Measurements from ENCODE around the gene LCN10.
"Not testable (repeated sequence)": the region's sequence is repeated elsewhere in the genome, so short reads cannot be mapped to it uniquely, and the experiment has no call there.

LCN10 gene

DNA sequence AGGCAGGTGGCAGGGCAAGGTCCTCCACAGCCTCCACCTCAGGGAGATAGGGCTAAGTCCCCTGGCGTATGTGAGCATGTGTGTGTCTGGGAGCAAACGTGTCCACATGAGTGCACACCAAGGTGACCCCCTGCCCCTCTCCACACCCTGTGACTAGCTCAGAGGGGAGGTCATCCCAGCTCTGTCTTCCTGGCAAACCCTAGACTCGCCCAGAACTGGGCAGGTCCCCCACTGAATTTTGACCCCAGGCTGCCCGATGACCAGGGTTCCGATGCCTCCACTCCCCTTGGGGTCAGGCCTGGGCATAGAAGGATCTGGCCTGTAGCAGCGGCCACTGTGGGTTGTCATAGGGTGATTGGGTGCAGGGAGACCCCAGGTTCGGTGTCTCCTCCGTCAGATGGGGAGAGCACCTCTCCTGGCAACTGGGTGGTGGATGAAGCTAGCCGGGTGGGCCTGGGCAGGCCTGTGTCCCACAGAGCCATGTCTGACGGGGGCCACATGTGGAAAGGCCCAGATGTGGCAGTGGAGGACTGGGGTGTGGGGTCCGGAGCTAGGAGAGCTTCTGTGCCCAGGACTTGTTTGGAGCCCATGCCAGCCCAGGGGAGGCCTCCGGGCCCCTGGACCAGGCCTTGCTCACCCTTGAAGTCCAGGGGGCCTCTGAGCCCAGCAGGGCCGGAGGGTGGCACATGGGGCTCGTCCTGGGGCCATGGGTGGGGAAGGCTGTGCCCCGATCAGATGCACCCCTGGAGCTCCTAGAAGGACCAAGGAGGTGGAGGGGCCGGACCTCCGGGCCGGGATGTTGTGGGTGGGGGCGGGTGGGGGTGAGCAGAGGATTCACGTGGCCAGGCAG, 24.2 kb downstream of the LCN10 start:
- DNase-seq: no peak

DNA sequence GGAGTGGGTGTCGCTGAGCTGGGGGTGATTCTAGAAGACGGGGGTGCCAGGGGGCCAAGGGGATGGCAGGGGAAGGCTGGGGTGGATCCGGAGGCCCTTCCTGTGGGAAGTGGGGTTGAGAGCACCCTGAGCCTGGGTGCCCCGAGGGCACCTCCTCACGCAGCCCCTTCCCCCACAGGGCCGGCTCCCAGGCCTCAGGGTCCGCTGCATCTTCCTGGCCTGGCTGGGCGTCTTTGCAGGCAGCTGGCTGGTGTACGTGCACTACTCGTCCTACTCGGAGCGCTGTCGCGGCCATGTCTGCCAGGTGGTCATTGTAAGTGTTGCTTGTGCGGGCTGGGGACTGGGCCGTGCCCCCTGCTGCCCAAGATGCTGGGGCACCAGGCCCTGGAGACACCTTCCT, 25.3 kb downstream of the LCN10 start:
- DNase-seq: no peak

DNA sequence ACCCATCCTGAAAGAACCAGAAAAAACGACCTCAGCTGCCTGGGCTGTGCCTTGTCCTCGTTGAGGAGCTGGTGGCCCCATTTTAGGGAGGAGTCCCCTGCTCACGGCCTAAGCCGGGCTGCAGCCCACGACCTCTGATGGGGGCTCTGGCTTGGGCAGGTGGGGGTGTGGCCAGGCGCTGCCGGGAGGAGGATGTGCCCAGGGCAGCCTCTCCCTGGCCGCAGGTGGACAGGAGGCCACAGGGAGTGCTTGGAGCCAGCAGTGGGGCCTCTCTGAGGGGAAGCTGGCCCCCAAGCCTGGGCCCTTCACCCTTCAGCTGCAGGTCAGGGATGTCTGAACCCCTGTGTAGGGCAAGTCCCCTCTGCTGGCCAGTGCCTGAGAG, 27.9 kb downstream of the LCN10 start:
- no peak for DNase-seq

DNA sequence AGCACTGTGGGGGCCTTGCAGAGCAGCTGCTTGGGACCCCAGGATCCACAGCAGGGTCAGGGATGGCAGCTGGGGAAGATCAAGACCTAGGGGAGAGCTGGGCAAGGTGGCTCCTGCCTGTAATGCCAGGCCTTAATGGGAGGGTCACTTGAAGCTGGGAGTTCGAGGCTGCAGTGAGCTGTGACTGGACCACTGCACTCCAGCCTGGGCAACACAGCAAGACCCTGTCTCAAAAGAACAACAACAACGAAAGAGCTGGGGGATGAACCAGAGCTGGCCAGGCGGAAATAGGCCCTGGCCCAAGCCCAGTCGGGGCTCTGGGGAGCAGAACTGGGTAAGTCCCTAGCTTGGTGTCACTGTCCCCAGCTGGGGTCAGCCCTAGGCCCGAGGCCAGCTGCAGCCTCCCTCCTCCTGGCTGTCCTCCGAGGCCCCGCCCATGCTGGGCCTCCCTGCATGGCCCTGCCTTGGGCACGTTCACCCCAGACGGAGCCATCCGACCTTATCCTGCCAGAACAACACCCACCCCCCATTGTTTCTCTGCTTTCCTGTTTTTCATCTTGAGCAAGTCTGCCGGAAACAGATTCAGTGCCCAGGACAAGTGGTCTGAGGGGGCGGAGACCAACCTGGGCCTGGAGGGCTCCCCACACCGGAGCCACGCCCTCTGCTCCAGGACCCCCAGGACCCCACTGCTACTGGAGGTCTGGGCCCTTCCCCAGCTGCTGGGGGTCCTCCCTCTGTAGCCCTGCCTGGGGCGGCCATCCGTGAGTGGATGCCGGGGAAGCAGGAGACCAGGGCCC, 28.4 kb downstream of the LCN10 start:
- peak in 1 of 2 donors; percentile 83 for DNase-seq

DNA sequence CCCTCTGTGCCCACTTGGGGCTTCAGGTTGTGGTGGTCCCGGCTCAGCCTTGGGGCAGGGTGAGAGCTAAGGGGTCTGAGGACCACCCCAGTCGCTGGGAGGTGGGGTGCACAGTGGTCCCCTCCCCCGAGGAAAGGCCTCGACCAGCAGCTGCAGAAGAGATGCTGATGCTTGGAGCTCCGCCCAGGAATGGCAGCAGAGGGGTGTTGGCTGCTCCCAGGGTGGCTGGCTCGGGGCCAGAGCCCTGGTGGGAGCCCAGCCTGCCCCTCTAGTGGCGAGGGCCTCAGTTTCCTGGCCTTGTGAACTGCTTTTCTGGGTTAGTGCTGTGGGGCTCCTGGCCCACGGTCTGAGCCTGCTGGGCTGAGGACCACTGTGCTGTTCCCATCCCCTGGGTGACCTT, 29.2 kb downstream of the LCN10 start:
- DNase-seq: no peak

DNA sequence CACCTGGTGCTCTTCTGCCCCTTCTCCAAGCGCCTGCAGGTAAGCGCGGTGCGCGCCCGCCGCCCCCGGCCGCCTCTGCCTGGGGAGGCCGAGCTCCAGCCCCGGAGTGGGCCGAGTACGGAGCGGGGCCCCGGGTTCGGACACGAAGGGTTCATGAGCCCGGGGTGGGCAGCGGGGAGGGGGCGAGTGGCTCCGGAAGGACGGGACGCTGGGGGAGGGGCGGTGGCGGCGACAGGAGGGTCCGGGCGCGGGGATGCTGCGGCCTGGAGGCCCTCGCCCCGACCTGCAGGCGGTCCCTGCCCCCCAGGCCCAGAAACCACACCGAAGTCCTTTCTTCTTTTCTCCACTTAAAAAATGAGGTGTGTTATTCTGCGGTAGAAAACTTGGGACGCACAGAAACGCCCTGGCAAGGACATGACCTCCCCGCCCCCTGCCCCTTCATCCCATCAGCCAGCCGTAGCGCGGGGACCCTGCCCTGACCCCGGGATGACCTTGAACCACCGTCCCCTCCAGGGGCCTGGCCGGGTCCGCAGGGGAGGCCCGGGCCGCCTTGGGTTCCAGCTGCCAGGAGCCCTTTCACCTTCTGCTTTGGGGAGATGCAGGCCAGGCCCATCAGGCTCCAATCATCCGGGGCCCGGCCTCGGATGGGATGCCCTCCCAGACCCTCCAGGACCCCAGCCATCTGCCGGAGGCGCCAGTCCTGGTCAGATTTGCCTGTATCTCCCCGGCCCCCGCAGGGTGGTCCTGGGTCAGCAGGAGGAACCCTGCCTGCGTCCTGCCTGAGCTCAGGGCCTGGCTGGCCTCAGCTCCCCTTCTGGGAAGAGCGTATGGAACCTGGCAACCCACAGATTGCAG, 29.8 kb downstream of the LCN10 start:
- no peak for DNase-seq

DNA sequence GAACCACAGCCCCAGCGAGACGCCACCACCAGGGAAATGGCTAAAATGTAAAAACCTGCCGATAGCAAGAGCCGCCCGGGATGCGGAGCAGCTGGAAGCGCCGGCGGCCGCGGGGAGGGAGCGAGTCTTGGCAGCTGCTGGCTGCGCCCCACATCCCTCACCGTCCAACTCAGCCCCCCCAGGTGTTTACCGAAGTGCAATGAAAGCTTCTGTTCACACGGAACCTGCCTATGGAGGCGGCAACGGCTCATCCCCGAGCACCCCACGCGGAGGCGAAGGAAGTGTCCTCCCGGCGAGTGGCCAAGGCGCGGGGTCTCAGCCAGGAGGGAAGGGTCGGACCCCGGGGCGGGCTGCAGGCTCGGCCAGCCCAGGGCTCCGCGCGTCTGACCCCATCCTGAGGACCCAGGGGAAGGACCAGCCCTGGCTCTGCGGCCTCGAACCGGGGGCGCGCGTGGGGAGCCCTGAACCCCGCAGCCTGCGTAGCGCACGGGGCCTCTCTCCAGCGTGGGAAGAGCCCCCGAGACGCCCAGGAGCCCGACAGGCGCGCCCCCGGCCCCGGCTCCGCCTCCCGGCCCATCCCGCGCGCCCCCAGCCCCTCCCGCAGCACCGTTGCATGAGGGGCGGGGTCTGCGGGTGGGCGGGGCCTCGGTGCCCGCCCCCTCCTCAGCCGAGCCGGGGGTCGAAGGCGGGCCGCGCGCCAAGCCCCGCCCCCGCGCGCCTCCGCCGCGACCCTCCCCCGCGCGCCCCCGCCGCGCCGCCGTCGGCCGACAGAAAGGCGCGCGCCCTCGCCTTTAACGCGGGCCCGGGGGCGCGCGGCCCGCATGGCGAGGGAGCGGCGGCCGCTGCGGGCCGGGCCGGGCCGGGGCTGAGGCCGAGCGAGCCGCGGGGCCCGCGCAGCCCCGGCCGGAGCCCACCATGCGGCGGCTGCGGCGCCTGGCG, 30.7 kb downstream of the LCN10 start, which contains the start of gene DIPK1B:
Gene DIPK1B, plus strand, starts transcription at position 822 of the 939 bp plus-strand sequence. Its CDS starts 94 bp downstream, at position 916.
- peak in 1 of 2 donors; percentile 22 for DNase-seq

DNA sequence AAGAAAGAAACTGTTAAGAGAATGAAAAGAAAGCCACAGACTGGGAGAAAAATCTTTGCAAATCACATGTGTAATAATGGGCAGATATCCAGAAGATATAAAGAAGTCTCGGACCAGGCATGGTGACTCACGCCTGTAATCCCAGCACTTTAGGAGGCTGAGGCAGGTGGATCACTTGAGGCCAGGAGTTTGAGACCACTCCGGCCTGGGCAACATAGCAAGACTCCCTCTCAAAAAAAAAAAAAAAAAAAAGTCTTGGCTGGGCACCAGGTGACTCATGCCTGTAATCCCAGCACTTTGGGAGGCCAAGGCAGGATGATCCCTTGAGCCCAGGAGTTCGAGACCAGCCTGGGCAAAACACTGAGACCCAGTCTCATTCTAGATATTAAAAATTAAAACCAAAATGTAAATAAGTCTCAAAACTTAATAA, 31.5 kb downstream of the LCN10 start:
- not testable (repeated sequence) for DNase-seq

DNA sequence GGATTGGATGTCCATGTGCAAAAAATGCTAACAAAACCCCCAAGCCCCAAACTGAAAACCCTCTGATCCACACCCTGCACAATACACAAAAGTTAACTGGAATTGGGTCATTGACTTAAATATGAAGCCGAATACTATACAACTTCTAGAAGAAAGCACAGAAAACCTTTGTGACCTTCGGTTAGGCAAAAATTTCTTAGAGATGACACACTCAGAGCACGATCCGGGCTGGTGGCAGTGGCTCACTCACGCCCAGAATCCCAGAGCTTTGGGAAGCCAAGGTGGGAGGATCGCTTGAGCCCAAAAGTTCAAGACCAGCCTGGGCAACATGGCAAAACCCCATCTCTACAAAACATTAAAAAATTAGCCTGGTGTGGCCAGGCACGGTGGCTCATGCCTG, 32.2 kb downstream of the LCN10 start:
- DNase-seq: no peak

DNA sequence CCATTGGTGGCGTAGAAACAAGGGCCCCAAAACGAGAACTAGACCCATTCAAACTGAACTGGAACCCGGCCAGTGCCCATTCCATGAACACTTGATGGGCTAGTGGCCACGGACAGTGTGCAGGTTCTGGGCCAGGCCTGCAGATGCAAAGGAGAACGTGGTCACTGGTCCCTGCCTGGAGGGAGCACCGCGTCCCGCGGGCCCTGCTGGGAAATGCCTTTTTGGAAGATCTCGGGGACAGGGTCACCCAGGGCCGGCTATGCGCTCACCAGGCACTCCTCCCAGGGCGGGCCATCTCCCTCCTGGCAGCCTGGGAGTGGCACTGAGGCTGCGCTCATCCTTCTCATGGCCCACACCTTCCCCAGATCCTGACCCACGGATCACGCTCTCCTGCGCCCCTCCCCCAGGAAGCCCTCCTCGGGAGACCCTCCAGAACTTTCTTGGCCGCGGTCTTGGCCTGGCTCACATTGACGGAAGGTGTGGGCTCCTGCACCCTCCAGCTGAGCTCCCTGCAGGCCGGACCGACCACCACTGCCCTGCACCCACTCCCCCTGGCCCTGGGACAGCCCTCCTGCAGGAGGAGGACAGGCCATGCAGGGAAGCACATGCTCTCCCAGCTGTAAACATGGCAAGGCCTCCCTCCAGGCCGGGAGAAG, 33.2 kb downstream of the LCN10 start:
- no peak for DNase-seq

DNA sequence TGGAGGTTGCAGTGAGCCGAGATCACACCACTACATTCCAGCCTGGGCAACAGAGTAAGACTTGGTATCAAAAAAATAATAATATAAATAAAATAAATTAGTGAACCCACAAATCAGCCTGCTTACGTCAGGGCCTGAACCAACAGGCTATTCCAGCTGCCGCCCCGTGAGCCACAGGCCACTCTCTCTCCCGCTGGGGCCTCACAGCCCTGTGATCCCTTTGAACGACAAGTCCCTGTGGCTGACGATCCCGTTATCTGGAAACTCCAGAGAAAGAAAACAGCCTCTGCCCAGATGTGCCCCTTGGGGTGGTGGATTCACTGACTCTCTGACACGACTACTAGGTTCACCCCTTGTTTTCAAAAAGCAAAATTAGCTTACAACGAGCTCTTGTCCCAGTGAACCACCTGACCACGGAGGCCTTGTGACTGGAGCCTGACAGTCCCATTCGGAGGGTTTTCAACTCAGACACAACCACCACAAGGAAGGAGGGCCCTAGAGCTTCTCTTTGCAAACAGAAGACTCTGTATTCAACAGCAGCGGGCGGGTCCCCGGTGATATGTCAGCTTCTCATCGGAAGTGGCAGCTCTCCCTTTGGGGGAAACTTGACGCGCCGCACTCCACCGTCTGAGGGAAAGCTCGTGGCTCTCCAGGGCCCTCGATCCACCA, 34.8 kb downstream of the LCN10 start:
- DNase-seq: no peak

DNA sequence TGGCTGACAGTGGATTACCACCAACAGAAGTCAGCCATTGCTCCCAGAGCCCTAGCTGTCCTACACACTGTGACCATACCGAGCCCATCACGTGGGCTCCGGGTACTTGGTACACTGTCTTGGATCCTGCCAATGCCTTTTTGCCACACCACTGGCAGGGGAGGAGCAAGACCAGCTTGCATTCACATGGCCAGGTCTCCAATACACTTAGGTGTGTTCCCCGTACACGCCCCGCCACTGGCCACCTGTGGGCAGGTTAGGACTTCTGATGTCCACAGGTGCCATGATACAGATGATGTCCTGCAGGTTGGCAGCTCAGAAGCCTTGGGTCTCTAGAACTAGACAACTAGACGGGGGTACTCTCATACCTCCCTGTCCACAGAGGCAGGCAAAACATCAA, 35.7 kb downstream of the LCN10 start:
- DNase-seq: no peak

DNA sequence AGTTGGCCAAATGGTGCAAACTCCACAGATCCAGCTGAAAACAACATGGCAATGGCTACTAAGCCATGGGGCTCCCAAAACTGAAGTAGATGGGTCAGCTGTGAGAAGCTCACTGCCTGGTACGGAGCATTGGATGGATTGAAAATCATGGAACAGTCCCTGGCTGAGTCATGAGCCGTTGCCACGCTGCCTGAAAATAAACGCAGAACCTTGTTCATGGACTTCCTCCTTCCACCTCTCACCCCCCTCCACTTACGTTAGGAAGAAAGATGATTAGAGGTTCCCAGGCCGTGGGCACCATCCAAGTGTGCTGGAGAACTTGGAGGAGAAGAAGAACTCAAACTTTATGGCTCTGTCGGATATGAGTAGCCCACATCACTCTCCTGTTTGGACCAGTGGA, 37.2 kb downstream of the LCN10 start:
- peak in 1 of 2 donors; percentile 63 for DNase-seq

DNA sequence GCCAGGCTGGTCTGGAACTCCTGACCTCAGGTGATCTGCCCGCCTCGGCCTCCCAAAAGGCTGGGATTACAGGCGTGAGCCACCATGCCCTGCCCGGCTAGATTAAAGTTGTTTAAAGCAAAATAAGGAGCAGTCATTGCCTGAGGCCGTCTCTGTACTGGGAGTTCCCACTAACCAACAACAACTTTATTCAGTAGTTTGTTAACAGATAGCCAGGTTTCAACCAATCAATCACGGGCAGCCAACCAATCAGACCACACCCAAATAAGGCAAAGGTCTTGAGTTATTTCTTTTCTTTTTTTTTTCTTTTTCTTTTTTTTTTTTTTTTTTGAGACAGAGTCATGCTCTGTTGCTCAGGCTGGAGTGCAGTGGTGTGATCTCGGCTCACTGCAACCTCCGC, 38.0 kb downstream of the LCN10 start:
- DNase-seq: not testable (repeated sequence)

DNA sequence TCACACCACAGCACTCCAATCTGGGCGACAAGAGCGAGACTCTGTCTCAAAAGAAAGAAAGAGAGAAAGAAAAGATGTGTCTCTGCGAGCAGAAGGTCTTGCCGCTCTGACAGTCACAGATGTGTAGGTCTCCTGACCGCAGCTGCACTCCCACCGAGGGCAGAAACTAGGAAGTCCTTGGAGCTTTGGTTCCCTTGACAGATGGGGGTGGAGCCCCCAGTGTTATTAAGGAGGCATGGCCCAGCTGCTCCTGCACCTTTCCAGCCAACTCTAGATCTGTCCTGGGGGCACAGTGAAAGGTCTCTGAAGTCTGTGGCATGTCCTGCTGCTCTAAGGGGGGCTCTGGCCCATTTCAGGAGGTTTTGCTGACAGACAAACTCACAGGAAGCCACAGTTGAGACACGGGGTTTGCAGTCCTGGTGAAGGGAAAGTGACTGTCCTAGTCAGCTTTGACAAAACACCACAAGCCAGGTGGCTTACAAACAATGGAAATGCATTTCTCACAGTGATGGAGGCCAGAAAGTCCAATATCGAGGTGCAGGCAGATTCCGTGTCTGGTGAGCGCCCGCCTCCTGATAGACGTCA, 39.4 kb downstream of the LCN10 start:
- DNase-seq: peak in 1 of 2 donors; percentile 86

DNA sequence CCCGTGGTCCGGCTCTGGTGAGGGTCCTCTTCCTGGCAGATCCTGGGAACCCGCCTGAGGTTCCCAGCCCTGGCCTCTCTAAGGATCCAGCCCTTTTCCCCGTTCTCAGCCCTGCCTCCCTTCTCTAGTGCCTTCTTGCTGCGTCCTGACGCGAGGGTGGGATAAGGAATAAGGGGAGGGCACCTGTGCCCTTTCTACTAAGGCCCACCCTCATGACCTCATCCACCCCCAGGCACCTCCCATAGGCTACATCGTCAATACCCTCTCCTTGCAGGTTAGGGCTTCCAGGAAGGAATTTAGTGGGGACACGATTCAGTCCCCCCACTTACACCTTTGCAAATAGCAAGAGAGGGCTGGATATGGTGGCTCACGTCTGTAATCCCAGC, 41.1 kb downstream of the LCN10 start:
- DNase-seq: no peak

DNA sequence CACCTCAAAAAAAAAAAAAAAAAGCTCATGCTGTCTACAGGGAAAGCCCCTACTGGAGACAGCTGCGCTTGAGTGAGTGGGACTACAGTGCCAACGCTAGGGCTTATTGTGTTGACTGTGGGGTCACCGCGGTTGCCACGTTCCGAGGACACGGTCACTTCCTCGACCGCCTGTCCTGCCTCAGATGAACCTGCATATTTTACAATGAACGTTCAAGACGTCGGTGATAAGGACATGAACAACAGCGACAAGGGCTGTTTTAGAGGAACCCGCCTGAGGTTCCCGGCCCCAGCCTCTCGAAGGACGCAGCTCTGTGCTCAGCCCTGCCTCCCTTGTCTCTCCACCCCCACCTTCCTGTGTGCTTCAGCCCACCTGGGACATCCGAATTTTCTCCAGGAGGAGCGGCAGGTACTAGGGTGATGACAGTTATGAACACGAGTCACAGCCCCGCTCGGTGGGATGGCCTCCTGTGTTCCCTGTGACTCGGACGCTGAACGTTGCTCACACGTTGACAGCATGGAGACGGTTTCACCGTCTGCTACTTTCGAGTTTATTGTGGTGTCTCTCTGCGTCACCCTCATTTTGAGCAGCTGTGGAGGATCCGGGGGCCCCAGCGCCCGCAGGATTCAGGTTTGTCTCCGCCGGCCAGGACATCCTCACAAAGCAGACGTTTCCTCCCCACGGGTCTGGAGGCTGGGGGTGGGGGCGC, 41.6 kb downstream of the LCN10 start:
- peak in 1 of 2 donors; percentile 73 for DNase-seq

DNA sequence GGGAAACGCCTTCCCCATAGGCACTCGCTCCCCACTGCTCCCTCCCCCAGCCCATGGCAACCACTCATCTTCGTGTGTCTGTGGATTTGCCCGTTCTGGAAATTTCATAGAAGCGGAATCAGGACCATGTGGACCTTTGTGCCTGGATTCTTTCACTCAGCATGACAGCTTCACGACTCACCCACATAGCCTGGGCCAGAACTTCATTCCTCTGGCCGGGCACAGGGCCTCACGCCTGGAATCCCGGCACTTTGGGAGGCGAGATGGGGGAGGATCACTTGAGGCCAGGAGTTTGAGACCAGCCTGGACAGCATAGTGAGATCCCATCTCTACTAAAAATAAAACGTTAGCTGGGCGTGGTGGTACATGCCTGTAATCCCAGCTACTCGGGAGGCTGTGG, 42.4 kb downstream of the LCN10 start:
- no peak for DNase-seq

DNA sequence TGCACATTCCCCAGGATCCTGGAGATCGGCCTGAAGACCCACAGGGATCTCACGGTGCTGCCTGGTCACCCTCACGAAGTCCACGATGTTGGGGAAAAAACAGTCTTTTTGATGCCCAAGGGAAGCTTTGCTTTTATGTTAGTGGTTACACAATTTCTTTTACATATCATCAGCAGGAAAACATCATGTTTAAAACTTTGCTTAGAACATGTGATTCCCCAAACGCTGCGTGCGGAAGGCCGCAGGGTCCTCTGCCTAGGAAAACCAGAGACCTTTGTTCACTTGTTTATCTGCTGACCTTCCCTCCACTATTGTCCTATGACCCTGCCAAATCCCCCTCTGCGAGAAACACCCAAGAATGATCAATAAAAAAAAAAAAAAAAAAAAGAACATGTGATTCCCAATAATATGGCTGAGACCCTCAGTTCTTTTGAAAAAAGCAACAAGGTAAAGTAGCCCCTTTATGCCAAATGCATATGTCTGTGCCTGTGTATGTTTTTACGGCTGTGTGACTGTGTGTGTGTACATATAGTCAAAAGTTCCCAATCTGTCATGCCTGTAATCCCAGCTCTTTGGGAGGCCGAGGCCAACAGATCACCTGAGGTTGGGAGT, 44.0 kb downstream of the LCN10 start:
- DNase-seq: no peak
